HEK293T (cell line): ENCODE measurements around the gene SLC34A2.

ENCODE experiments used
- BHLHE40 ChIP-seq: fragments of 450-650 bp; IDR thresholded peaks from 2 replicates; pipeline ENCODE4 v1.6.1; 2016; ENCODE audit warnings: mild to moderate bottlenecking, moderate library complexity, borderline replicate concordance
- ELF4 ChIP-seq: fragments of 450-650 bp; IDR thresholded peaks from 2 replicates; pipeline ENCODE4 v1.6.1; 2017; ENCODE audit warnings: antibody characterized with exemption
- HDGF ChIP-seq: fragments of 450-650 bp; IDR thresholded peaks from 2 replicates; pipeline ENCODE4 v1.6.1; 2017; ENCODE audit warnings: antibody characterized with exemption, borderline replicate concordance
- LEF1 ChIP-seq: fragments of 450-650 bp; IDR thresholded peaks from 2 replicates; pipeline ENCODE4 v1.6.1; 2017; ENCODE audit warnings: mild to moderate bottlenecking, borderline replicate concordance
- NFRKB ChIP-seq: fragments of 450-650 bp; IDR thresholded peaks from 2 replicates; pipeline ENCODE4 v1.6.1; 2016; ENCODE audit warnings: mild to moderate bottlenecking, moderate library complexity
- SP1 ChIP-seq: fragments of 450-650 bp; IDR thresholded peaks from 2 replicates; pipeline ENCODE4 v1.6.1; 2017

DNA sequence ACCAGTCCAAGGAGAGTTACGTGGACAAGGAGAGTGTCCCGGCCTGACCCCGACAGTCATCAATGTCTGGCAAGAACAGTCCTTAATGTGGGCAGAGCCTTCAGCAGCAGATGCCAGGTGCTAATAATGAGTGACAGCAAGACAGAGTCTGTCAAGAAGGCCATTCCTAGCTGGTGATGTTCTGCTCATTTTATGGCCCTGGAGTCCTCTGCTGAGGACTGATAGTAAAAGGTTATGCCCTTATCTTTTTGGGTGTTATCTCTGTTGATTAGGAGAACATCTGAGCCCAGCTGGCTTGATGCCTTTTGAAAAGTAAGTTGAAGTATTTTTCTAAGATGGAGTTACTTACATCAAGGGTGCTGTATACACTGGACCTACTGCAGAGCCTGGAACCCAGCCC is 67.3 kb downstream of the SLC34A2 start:
- TF ChIP-seq LEF1 = no peak
- no peak for TF ChIP-seq ELF4
- no peak for TF ChIP-seq SP1
- no peak for TF ChIP-seq NFRKB
- TF ChIP-seq HDGF = no peak
- no peak for TF ChIP-seq BHLHE40
